DOHH2 (cell line): ENCODE data around the gene SUSD1.

Experiments used
- H3F3A ChIP-seq: fragments of 200-600 bp; sonication (generic), shearing (Covaris generic); 2 replicates; pipeline ENCODE4 v1.6.0; 2016; ENCODE audit warnings: antibody characterized with exemption, mild to moderate bottlenecking; ENCODE audit not compliant: control insufficient read depth, insufficient read depth
- H3K27ac ChIP-seq: fragments of 200-600 bp; sonication (generic); 2 replicates; pipeline ENCODE4 v1.5.1; 2014; ENCODE audit warnings: low read depth, mild to moderate bottlenecking, low read length, moderate library complexity
- H3K27me3 ChIP-seq: fragments of 200-600 bp; sonication (generic); 2 replicates; pipeline ENCODE4 v1.6.1; 2014; ENCODE audit warnings: mild to moderate bottlenecking, low read length, mixed read lengths; ENCODE audit not compliant: control insufficient read depth
- H3K36me3 ChIP-seq: fragments of 200-600 bp; sonication (generic); 2 replicates; pipeline ENCODE4 v1.6.1; 2014; ENCODE audit warnings: mild to moderate bottlenecking, low read length, moderate library complexity, mixed read lengths; ENCODE audit not compliant: control insufficient read depth
- H3K4me1 ChIP-seq: fragments of 200-600 bp; sonication (generic); 2 replicates; pipeline ENCODE4 v1.6.1; 2014; ENCODE audit warnings: mild to moderate bottlenecking, low read length, mixed read lengths; ENCODE audit not compliant: control insufficient read depth
- H3K4me2 ChIP-seq: fragments of 200-600 bp; sonication (generic); 2 replicates; pipeline ENCODE4 v1.6.0; 2014; ENCODE audit warnings: mild to moderate bottlenecking, low read length, moderate library complexity
- H3K4me3 ChIP-seq: fragments of 200-600 bp; sonication (generic); 2 replicates; pipeline ENCODE4 v1.5.1; 2014; ENCODE audit warnings: mild to moderate bottlenecking, low read length, mixed read lengths
- H3K79me2 ChIP-seq: fragments of 200-600 bp; sonication (generic); 2 replicates; pipeline ENCODE4 v1.6.1; 2014; ENCODE audit warnings: mild to moderate bottlenecking, low read length, mixed read lengths; ENCODE audit not compliant: control insufficient read depth
- H3K9me2 ChIP-seq: fragments of 200-600 bp; sonication (generic); replicated peaks from 2 replicates; pipeline ENCODE4 v1.6.1; 2014; ENCODE audit warnings: mild to moderate bottlenecking, low read length, mixed read lengths; ENCODE audit not compliant: control insufficient read depth
- H3K9me3 ChIP-seq: fragments of 200-600 bp; sonication (generic); 2 replicates; pipeline ENCODE4 v1.6.1; 2014; ENCODE audit warnings: antibody characterized with exemption, low read length, mixed read lengths; ENCODE audit not compliant: control insufficient read depth, insufficient read depth
- H4K20me1 ChIP-seq: fragments of 200-600 bp; sonication (generic); 2 replicates; pipeline ENCODE4 v1.6.0; 2014; ENCODE audit warnings: low read depth, mild to moderate bottlenecking, antibody characterized with exemption, low read length, moderate library complexity; ENCODE audit not compliant: control insufficient read depth, insufficient read depth
- EZH2phosphoT487 ChIP-seq: fragments of 200-600 bp; sonication (generic); IDR thresholded peaks from 2 replicates; pipeline ENCODE4 v1.6.1; 2017; ENCODE audit warnings: borderline replicate concordance, mild to moderate bottlenecking, antibody characterized with exemption, low read length, moderate library complexity, mixed read lengths
- TF ChIP-seq, protein P1 (sequence below): fragments of 200-600 bp; sonication (generic); IDR thresholded peaks from one replicate; pipeline ENCODE4 v1.5.1; 2014; ENCODE audit warnings: antibody characterized with exemption, mild to moderate bottlenecking, low read depth, low read length; ENCODE audit not compliant: poor library complexity, severe bottlenecking

Gene SUSD1

GRCh38 chr9:112186695-112187094, 11.6 kb upstream of the SUSD1 start:
- Histone ChIP-seq H3K4me1 (no peaks in the 10 kb centered on the region), H3K27me3 (peaks cover 11% of the 10 kb centered on the region), H3F3A (no peaks in the 10 kb centered on the region), H3K36me3 (no peaks in the 10 kb centered on the region), H3K9me3 (no peaks in the 10 kb centered on the region), H3K4me2 (no peak overlapping the region), H4K20me1 (no peaks in the 10 kb centered on the region), H3K9me2 (no peaks in the 10 kb centered on the region), H3K79me2 (no peaks in the 10 kb centered on the region), H3K4me3 (no peak overlapping the region), H3K27ac (no peak overlapping the region)
- TF ChIP-seq, protein P1, sequence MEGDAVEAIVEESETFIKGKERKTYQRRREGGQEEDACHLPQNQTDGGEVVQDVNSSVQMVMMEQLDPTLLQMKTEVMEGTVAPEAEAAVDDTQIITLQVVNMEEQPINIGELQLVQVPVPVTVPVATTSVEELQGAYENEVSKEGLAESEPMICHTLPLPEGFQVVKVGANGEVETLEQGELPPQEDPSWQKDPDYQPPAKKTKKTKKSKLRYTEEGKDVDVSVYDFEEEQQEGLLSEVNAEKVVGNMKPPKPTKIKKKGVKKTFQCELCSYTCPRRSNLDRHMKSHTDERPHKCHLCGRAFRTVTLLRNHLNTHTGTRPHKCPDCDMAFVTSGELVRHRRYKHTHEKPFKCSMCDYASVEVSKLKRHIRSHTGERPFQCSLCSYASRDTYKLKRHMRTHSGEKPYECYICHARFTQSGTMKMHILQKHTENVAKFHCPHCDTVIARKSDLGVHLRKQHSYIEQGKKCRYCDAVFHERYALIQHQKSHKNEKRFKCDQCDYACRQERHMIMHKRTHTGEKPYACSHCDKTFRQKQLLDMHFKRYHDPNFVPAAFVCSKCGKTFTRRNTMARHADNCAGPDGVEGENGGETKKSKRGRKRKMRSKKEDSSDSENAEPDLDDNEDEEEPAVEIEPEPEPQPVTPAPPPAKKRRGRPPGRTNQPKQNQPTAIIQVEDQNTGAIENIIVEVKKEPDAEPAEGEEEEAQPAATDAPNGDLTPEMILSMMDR, result no peak
- TF ChIP-seq EZH2phosphoT487, result no peak

GRCh38 chr9:112184946-112185345, 9.8 kb upstream of the SUSD1 start:
- Histone ChIP-seq H3K9me3 (no peaks in the 10 kb centered on the region), H3K79me2 (no peaks in the 10 kb centered on the region), H3K4me1 (peaks cover 6% of the 10 kb centered on the region), H3F3A (no peaks in the 10 kb centered on the region), H3K36me3 (no peaks in the 10 kb centered on the region), H4K20me1 (no peaks in the 10 kb centered on the region), H3K9me2 (no peaks in the 10 kb centered on the region), H3K4me2 (no peak overlapping the region), H3K27ac (no peak overlapping the region), H3K27me3 (peaks cover 19% of the 10 kb centered on the region), H3K4me3 (no peak overlapping the region)
- TF ChIP-seq, protein P1, result no peak
- no peak for TF ChIP-seq EZH2phosphoT487

DNA sequence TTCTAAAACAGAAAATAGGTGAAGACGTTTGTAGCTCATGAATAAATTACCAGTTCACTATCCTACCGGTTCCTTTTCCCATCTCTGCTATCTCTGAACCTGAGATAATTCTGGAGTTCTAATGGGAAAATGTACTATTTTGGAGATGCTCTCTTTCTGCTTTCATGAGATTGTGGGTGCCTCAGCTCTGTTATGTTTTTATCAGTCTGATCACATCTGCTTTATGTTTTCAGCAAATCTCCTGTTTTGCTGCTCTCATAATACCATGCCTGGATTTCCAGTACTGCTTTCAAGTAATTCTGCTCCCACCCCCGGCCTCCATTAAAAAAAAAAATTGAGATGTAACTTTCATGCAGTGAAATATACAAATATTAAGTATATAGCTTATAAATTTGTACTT, 9.1 kb upstream of the SUSD1 start:
- no peak overlapping the region for H3K27ac ChIP-seq
- H3K4me2 ChIP-seq, result no peak overlapping the region
- peaks cover 19% of the 10 kb centered on the region for H3K27me3 ChIP-seq
- no peaks in the 10 kb centered on the region for H3K79me2 ChIP-seq
- H3K9me3 ChIP-seq, result no peaks in the 10 kb centered on the region
- peaks cover 6% of the 10 kb centered on the region for H3K4me1 ChIP-seq
- no peaks in the 10 kb centered on the region for H3K36me3 ChIP-seq
- H4K20me1 ChIP-seq, result no peaks in the 10 kb centered on the region
- no peak for TF ChIP-seq EZH2phosphoT487
- TF ChIP-seq, protein P1, result no peak
- no peaks in the 10 kb centered on the region for H3K9me2 ChIP-seq
- no peak overlapping the region for H3K4me3 ChIP-seq
- H3F3A ChIP-seq, result no peaks in the 10 kb centered on the region

GRCh38 chr9:112180387-112180881, 5.3 kb upstream of the SUSD1 start:
- Histone ChIP-seq H3K27me3 (peaks cover 42% of the 10 kb centered on the region), H4K20me1 (no peaks in the 10 kb centered on the region), H3K79me2 (no peaks in the 10 kb centered on the region), H3K4me3 (no peak overlapping the region), H3K9me3 (no peaks in the 10 kb centered on the region), H3K4me2 (no peak overlapping the region), H3K27ac (no peak overlapping the region), H3K9me2 (no peaks in the 10 kb centered on the region), H3K4me1 (peaks cover 8% of the 10 kb centered on the region), H3F3A (no peaks in the 10 kb centered on the region), H3K36me3 (no peaks in the 10 kb centered on the region)
- no peak for TF ChIP-seq EZH2phosphoT487
- TF ChIP-seq, protein P1, result no peak
